ENCODE results near the gene LAMB4. TPM values are rescaled to one million over a fixed set of nuclear protein-coding genes. Genes with fewer than 3 reads are reported as not detected.

Gene LAMB4
- polyA plus RNA-seq, 1 experiment = 0.33 TPM

- no peaks in the 10 kb centered on the region for H3K27me3 ChIP-seq (ENCODE audit: control insufficient read depth, insufficient read depth, low read length)
- H3K9me3 ChIP-seq (ENCODE audit: control insufficient read depth, insufficient read depth, low read length) = no peaks in the 10 kb centered on the region
- ChIA-PET CTCF (interaction anchor here (0.7 to 3.7 kb wide), 6 partner anchors 8 to 164 kb away, joined by 3 to 27 read pairs (median 4); no protein-coding TSS in a partner anchor), POLR2A (interaction anchor here (0.6 to 0.7 kb wide), 3 partner anchors 10 to 165 kb away, joined by 3 to 5 read pairs (median 3); no protein-coding TSS in a partner anchor)
- TF ChIP-seq CTCF (IDR thresholded peaks at IDR 0.05; ENCODE audit: low read depth, low read length) = no peak
- no peak overlapping the region for H3K27ac ChIP-seq (ENCODE audit: low read depth, low read length)
- DNase-seq (ENCODE audit: low read depth, low spot score) = no peak
- H3K4me3 ChIP-seq (ENCODE audit: low read depth, low read length) = no peak overlapping the region
Measured at GRCh38 chr7:107981466-107981865, 148.7 kb downstream of the LAMB4 start.

DNA sequence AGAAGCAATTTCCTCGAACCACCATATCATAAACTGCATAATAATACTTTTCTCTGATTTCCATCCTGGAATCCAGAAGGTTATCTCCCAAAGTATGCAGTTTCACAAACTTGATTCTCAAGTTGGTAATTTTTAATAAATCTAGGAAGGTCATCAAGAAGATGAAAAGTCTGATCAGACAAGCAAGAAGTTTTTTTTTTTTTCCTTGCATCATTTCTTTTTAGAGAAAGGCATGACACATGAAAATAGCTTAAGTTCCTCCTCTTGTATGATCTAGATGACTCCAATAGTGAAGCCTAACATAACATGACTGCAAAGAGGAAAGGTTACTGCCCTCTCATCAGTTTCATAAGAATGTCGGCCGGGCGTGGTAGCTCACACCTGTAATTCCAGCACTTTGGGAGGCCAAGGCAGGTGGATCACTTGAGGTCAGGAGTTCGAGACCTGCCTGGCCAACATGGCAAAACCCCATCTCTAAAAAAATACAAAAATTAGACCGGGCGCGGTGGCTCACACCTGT is 149.4 kb downstream of the LAMB4 start:
- ChIA-PET POLR2A (no interaction called here), CTCF (interaction anchor here (0.7 to 1.5 kb wide), 3 partner anchors 10 to 165 kb away, joined by 3 to 5 read pairs (median 4); no protein-coding TSS in a partner anchor)
- no peak overlapping the region for H3K4me3 ChIP-seq (ENCODE audit: low read depth, low read length)
- no peaks in the 10 kb centered on the region for H3K27me3 ChIP-seq (ENCODE audit: control insufficient read depth, insufficient read depth, low read length)
- no peak for DNase-seq (ENCODE audit: low read depth, low spot score)
- no peaks in the 10 kb centered on the region for H3K9me3 ChIP-seq (ENCODE audit: control insufficient read depth, insufficient read depth, low read length)
- TF ChIP-seq CTCF (IDR thresholded peaks at IDR 0.05; ENCODE audit: low read depth, low read length) = no peak
- H3K27ac ChIP-seq (ENCODE audit: low read depth, low read length) = no peak overlapping the region

DNA sequence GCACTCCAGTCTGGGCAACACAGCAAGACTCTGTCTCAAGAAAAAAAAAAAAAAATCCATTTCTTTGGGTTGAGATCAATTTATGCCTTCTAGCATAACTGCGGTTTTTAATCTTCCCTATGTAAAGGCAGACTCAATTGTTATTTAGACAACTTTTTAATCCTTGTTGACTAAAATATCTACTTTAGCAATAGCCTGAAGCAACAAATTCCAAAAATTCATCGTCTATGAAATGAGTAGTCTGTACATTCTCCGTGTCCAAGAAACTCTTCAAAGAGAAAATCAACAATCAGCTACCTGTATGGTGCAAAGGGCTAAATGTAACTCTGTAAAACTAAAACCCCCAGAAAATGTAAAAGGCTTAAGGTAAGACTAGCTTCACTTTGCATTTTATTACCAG is 150.0 kb downstream of the LAMB4 start:
- POLR2A ChIA-PET = no interaction called here
- CTCF ChIA-PET = interaction anchor here (1.5 kb wide), 1 partner anchor 166 kb away, joined by 5 read pairs; no protein-coding TSS in a partner anchor
- H3K27me3 ChIP-seq (ENCODE audit: control insufficient read depth, insufficient read depth, low read length) = no peaks in the 10 kb centered on the region
- no peak for DNase-seq (ENCODE audit: low read depth, low spot score)
- no peak overlapping the region for H3K4me3 ChIP-seq (ENCODE audit: low read depth, low read length)
- no peak for TF ChIP-seq CTCF (IDR thresholded peaks at IDR 0.05; ENCODE audit: low read depth, low read length)
- H3K9me3 ChIP-seq (ENCODE audit: control insufficient read depth, insufficient read depth, low read length) = no peaks in the 10 kb centered on the region
- H3K27ac ChIP-seq (ENCODE audit: low read depth, low read length) = no peak overlapping the region

DNA sequence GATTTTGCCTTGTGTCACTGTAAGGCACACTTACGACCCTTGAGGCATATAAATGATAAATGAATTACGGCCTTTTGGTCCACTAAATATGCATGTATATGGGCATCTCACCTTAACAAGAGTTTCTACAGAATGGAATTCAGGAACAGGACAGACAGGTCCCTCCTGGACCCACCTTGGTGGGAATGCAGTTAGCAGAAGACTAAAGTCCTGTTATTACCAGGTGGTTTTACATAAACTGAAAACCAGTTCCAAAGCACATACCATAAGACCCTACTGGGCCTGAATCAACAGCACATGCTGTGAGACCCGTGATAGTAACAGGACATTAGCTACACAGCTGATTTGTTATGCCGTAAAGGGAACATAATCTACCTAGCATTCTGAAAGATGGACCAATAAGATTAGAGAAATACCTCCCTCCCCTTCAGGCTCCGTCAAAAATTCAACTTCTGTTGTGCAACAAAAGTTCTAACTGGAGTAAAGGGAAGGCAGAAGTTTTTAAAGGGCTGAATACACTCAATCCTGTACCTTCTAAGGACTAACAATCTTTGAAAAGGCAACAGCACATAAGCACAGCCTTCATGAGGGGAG is 151.2 kb downstream of the LAMB4 start:
- CTCF ChIA-PET = no interaction called here
- Histone ChIP-seq H3K9me3 (ENCODE audit: control insufficient read depth, insufficient read depth, low read length) (no peaks in the 10 kb centered on the region), H3K27me3 (ENCODE audit: control insufficient read depth, insufficient read depth, low read length) (no peaks in the 10 kb centered on the region), H3K4me3 (ENCODE audit: low read depth, low read length) (no peak overlapping the region), H3K27ac (ENCODE audit: low read depth, low read length) (no peak overlapping the region)
- POLR2A ChIA-PET = interaction anchor here (0.7 kb wide), 1 partner anchor 18 kb away, joined by 6 read pairs; no protein-coding TSS in a partner anchor
- no peak for DNase-seq (ENCODE audit: low read depth, low spot score)
- TF ChIP-seq CTCF (IDR thresholded peaks at IDR 0.05; ENCODE audit: low read depth, low read length) = no peak

DNA sequence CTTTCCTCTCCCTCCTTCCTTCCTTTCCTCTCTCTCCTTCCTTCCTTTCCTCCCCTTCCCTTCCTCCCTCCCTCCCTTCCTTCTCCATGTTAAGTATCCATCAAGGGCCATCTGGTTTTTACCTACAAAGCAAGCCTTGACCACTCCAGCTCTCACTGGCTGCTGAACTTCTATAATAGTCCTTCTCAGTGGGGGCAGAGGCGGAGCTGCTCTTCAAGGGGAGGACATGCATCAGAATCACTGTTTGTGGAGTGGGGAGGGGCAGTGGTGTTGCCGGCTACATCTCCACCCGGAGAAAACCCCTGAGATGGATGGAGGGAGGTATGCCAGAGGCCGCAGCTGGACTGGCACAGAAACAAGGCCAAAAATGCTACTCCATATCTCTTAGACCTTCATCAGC is 153.1 kb downstream of the LAMB4 start:
- DNase-seq (ENCODE audit: low read depth, low spot score) = no peak
- ChIA-PET CTCF (interaction anchor here (0.6 kb wide), 1 partner anchor 11 kb away, joined by 3 read pairs; no protein-coding TSS in a partner anchor), POLR2A (no interaction called here)
- H3K9me3 ChIP-seq (ENCODE audit: control insufficient read depth, insufficient read depth, low read length) = no peaks in the 10 kb centered on the region
- no peaks in the 10 kb centered on the region for H3K27me3 ChIP-seq (ENCODE audit: control insufficient read depth, insufficient read depth, low read length)
- TF ChIP-seq CTCF (IDR thresholded peaks at IDR 0.05; ENCODE audit: low read depth, low read length) = no peak
- no peak overlapping the region for H3K27ac ChIP-seq (ENCODE audit: low read depth, low read length)
- H3K4me3 ChIP-seq (ENCODE audit: low read depth, low read length) = no peak overlapping the region
